ENCODE results near the gene PLIN5.

PLIN5 gene

DNA sequence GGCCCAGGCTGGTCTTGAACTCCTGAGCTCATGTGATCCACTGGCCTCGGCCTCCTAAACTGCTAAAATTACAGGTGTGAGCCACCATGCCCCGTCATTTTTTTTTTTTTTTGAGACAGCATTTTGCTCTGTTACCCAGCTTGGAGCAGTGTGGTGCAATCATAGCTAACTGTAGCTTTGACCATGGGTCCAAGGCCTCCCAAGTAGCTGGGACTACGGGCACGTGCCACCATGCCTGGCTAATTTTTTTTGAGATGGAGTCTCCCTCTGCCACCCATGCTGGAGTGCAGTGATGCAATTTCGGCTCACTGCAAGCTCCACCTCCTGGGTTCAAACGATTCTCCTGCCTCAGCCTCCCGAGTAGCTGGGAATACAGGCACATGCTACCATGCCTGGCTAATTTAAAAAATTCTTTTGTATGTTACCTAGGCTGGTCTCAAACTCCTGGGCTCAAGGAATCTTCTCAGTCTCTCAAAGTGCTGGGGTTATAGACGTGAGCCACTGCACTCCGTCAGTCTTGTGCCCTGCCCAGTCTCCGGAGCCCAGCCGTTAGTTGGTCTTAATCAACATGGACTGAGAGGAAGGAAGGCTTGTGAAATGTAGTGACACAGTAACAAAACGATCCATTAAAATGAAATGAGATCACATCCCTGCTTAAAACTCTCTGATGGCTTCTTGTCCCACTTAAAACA lies 6.2 kb upstream of the PLIN5 start:
- no peak overlapping the region for H3K9ac ChIP-seq
- no peaks in the 10 kb centered on the region for H3K79me2 ChIP-seq (ENCODE audit: insufficient read depth, low read depth)
- TF ChIP-seq, protein P1, sequence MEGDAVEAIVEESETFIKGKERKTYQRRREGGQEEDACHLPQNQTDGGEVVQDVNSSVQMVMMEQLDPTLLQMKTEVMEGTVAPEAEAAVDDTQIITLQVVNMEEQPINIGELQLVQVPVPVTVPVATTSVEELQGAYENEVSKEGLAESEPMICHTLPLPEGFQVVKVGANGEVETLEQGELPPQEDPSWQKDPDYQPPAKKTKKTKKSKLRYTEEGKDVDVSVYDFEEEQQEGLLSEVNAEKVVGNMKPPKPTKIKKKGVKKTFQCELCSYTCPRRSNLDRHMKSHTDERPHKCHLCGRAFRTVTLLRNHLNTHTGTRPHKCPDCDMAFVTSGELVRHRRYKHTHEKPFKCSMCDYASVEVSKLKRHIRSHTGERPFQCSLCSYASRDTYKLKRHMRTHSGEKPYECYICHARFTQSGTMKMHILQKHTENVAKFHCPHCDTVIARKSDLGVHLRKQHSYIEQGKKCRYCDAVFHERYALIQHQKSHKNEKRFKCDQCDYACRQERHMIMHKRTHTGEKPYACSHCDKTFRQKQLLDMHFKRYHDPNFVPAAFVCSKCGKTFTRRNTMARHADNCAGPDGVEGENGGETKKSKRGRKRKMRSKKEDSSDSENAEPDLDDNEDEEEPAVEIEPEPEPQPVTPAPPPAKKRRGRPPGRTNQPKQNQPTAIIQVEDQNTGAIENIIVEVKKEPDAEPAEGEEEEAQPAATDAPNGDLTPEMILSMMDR (conservative IDR thresholded peaks at IDR 0.05; ENCODE audit: low read depth, low read length) = no peak
- no peaks in the 10 kb centered on the region for H3K36me3 ChIP-seq (ENCODE audit: insufficient read depth)
- no peaks in the 10 kb centered on the region for H4K20me1 ChIP-seq (ENCODE audit: insufficient read depth)
- H3K4me1 ChIP-seq (ENCODE audit: low read depth, poor library complexity, severe bottlenecking) = peaks cover 16% of the 10 kb centered on the region
- no peak overlapping the region for H3K27ac ChIP-seq
- H3K27me3 ChIP-seq (ENCODE audit: insufficient read depth, low read depth) = peaks cover 44% of the 10 kb centered on the region
- H3K4me2 ChIP-seq = no peak overlapping the region
- no peak overlapping the region for H3K4me3 ChIP-seq (IDR thresholded peaks at IDR 0.05; ENCODE audit: insufficient read depth, low read depth, low read length)
- no peak overlapping the region for H2AFZ ChIP-seq (ENCODE audit: low read depth)

DNA sequence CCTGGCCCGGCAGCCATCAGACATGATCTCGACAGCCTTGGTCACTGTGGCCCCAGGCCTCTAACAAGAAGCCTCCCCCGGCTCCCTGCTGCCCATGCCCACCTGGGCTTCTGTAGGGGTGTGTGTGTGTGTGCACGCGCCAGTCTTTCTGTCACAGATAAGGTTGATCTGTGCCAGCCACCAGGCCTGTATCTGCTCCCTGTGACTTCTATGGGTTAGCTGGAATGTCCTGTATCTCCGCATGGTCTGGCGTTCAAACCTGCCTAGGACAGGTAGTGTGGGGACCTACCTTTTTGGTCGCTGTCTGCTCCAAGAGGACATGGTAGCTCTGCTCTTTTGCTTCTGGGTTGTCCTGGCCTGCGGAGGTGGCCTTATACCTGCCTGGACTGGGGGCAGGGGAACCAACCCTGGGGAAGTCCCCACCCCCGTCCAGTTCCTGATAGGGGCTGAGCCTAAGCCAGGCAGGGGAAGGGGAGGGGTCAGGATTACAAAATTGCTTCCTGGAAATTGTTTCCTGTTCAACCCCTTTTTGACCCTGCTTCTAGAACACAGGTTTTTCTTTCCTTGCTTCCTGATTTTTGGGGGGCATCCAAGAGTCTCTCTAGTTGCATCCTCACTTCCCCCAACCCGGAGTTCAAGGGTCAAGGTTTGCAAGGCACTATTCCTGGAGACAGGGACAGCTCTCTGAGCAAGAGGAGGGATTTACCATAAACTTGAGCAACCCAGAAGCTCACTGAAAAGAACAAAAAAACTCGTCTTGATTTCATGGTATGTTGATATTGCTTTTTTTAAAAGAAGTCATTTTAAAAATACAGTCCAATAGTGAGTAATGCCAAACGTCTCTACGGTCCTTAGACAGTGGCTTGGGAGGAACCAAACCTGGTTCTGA lies 4.9 kb upstream of the PLIN5 start, which contains the start of gene LRG1:
Gene LRG1, minus strand, starts transcription at position 344 of the 889 bp plus-strand sequence. Its CDS starts 23 bp downstream, at position 321.
- TF ChIP-seq, protein P1 (conservative IDR thresholded peaks at IDR 0.05; ENCODE audit: low read depth, low read length) = no peak
- Histone ChIP-seq H3K9ac (no peak within 1 kb of the TSS), H3K27ac (no peak within 1 kb of the TSS), H3K79me2 (ENCODE audit: insufficient read depth, low read depth) (no peaks in the 10 kb centered on the region), H3K4me2 (peak within 1 kb of the TSS; percentile 43; the same call in 1 of the 2 replicates), H4K20me1 (ENCODE audit: insufficient read depth) (no peaks in the 10 kb centered on the region), H3K36me3 (ENCODE audit: insufficient read depth) (no peaks in the 10 kb centered on the region), H3K4me3 (IDR thresholded peaks at IDR 0.05; ENCODE audit: insufficient read depth, low read depth, low read length) (no peak within 1 kb of the TSS), H3K4me1 (ENCODE audit: low read depth, poor library complexity, severe bottlenecking) (peaks cover 16% of the 10 kb centered on the region), H2AFZ (ENCODE audit: low read depth) (no peak within 1 kb of the TSS), H3K27me3 (ENCODE audit: insufficient read depth, low read depth) (peaks cover 54% of the 10 kb centered on the region)

DNA sequence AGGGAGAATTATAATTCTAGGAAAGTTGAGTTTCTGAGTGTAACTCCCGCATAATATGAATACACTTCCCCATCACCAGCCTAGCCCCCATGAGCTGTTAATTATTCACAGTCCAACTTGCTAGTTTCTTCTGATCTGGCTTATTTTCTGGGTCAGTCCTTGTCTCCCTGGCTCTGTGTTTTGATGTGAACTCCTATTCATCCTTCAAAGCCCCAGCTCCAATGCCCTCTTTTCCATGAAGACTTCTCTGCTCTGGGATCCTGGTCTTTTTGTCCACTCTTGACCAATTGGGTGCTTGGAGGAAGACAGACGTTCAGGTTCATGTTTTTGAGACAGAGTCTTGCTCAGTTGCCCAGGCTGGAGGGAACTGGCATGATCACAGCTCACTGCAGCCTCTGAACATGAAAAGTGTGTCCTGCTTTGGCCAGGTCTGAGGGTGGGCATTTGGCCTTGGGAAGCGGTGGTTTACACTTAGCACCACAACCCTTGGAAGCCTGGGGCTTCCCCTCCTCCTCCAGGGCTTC lies 4.2 kb upstream of the PLIN5 start:
- H3K27ac ChIP-seq = no peak overlapping the region
- peaks cover 61% of the 10 kb centered on the region for H3K27me3 ChIP-seq (ENCODE audit: insufficient read depth, low read depth)
- H3K79me2 ChIP-seq (ENCODE audit: insufficient read depth, low read depth) = no peaks in the 10 kb centered on the region
- no peaks in the 10 kb centered on the region for H4K20me1 ChIP-seq (ENCODE audit: insufficient read depth)
- H3K4me1 ChIP-seq (ENCODE audit: low read depth, poor library complexity, severe bottlenecking) = peaks cover 16% of the 10 kb centered on the region
- no peak overlapping the region for H3K4me3 ChIP-seq (IDR thresholded peaks at IDR 0.05; ENCODE audit: insufficient read depth, low read depth, low read length)
- no peaks in the 10 kb centered on the region for H3K36me3 ChIP-seq (ENCODE audit: insufficient read depth)
- TF ChIP-seq, protein P1 (conservative IDR thresholded peaks at IDR 0.05; ENCODE audit: low read depth, low read length) = no peak
- H3K4me2 ChIP-seq = no peak overlapping the region
- H2AFZ ChIP-seq (ENCODE audit: low read depth) = no peak overlapping the region
- H3K9ac ChIP-seq = no peak overlapping the region

DNA sequence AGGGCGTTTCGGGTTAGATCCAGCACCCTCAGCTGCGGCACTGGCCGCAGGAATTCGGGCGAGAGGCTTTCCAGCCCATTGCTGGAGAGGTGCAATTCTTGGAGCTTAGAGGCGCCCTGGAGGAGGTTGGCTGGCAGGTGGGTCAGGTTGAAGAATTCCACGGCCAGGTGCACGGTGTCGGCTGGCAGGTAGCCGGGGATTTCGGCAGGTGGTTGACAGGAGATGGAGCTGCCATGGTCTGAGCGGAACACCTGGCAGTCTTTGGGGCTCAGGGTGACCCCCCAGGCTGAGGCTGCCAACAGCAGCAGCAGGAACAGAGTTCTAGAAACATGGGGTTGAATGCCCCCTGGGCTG lies 3.6 kb upstream of the PLIN5 start:
- no peak overlapping the region for H3K4me2 ChIP-seq
- no peak overlapping the region for H2AFZ ChIP-seq (ENCODE audit: low read depth)
- H3K79me2 ChIP-seq (ENCODE audit: insufficient read depth, low read depth) = no peaks in the 10 kb centered on the region
- H4K20me1 ChIP-seq (ENCODE audit: insufficient read depth) = no peaks in the 10 kb centered on the region
- H3K9ac ChIP-seq = no peak overlapping the region
- peaks cover 16% of the 10 kb centered on the region for H3K4me1 ChIP-seq (ENCODE audit: low read depth, poor library complexity, severe bottlenecking)
- TF ChIP-seq, protein P1 (conservative IDR thresholded peaks at IDR 0.05; ENCODE audit: low read depth, low read length) = no peak
- peaks cover 67% of the 10 kb centered on the region for H3K27me3 ChIP-seq (ENCODE audit: insufficient read depth, low read depth)
- no peaks in the 10 kb centered on the region for H3K36me3 ChIP-seq (ENCODE audit: insufficient read depth)
- H3K4me3 ChIP-seq (IDR thresholded peaks at IDR 0.05; ENCODE audit: insufficient read depth, low read depth, low read length) = no peak overlapping the region
- H3K27ac ChIP-seq = no peak overlapping the region
